HL-60 (cell line): Measurements from ENCODE around the gene PARD3.

Experiments used
- DNase-seq, 2 experiments: peaks; one replicate each; pipeline ENCODE4 v3.0.0-alpha.2; 2010 to 2020; ENCODE audit warnings: low read depth in 1 of 2, low spot score in 1 of 2
- H3K27ac ChIP-seq: fragments of 250-450 bp; sonication (Bioruptor Pico); replicated peaks from 2 replicates; pipeline ENCODE4 v1.5.1; 2020; ENCODE audit warnings: mild to moderate bottlenecking, moderate library complexity
- H3K27me3 ChIP-seq: fragments of 250-450 bp; sonication (Bioruptor Pico); 2 replicates; pipeline ENCODE4 v1.5.1; 2021; ENCODE audit warnings: mild to moderate bottlenecking, moderate library complexity; ENCODE audit not compliant: insufficient read depth, poor library complexity, severe bottlenecking
- H3K4me3 ChIP-seq: replicated peaks from 2 replicates; pipeline ENCODE4 v1.5.1; 2011; ENCODE audit warnings: mild to moderate bottlenecking, control low read depth, low read length; ENCODE audit not compliant: insufficient read depth
- CTCF ChIP-seq: IDR thresholded peaks from one replicate; pipeline ENCODE4 v1.5.1; 2011; ENCODE audit warnings: low read length, control low read depth, inconsistent platforms; ENCODE audit not compliant: insufficient read depth
- GABPA ChIP-seq: IDR thresholded peaks from 2 replicates; pipeline ENCODE4 v1.6.1; 2012; ENCODE audit warnings: low read depth
- POLR2AphosphoS5 ChIP-seq: IDR thresholded peaks from 2 replicates; pipeline ENCODE4 v1.6.1; 2012; ENCODE audit warnings: low read depth
- REST ChIP-seq: IDR thresholded peaks from 2 replicates; pipeline ENCODE4 v1.6.1; 2012; ENCODE audit warnings: low read depth; ENCODE audit not compliant: insufficient replicate concordance
- SPI1 ChIP-seq: IDR thresholded peaks from 2 replicates; pipeline ENCODE4 v1.6.1; 2012; ENCODE audit warnings: low read depth, mild to moderate bottlenecking, borderline replicate concordance

PARD3 gene

GRCh38 chr10:34726862-34727261, 88.2 kb downstream of the PARD3 start:
- DNase-seq, result no peak

GRCh38 chr10:34723750-34724149, 91.3 kb downstream of the PARD3 start:
- no peak for TF ChIP-seq POLR2AphosphoS5
- TF ChIP-seq CTCF, result no peak
- no peak for TF ChIP-seq SPI1
- Histone ChIP-seq H3K4me3 (no peak overlapping the region), H3K27ac (no peak overlapping the region), H3K27me3 (no peaks in the 10 kb centered on the region)
- no peak for DNase-seq

More at GRCh38 chr10:34726862-34727261, 88.2 kb downstream of the PARD3 start:
- Histone ChIP-seq H3K27me3 (no peaks in the 10 kb centered on the region), H3K27ac (no peak overlapping the region), H3K4me3 (no peak overlapping the region)
- TF ChIP-seq REST (no peak), SPI1 (no peak), CTCF (no peak), GABPA (no peak), POLR2AphosphoS5 (no peak)

- no peak for DNase-seq
- no peak overlapping the region for H3K4me3 ChIP-seq
- no peak overlapping the region for H3K27ac ChIP-seq
- TF ChIP-seq POLR2AphosphoS5 (no peak), CTCF (no peak), GABPA (no peak), SPI1 (no peak), REST (no peak)
- no peaks in the 10 kb centered on the region for H3K27me3 ChIP-seq
Observed at GRCh38 chr10:34722404-34722803, 92.7 kb downstream of the PARD3 start.

GRCh38 chr10:34721208-34721840, 93.8 kb downstream of the PARD3 start:
- Histone ChIP-seq H3K27ac (no peak overlapping the region), H3K4me3 (no peak overlapping the region), H3K27me3 (no peaks in the 10 kb centered on the region)
- DNase-seq, result no peak
- no peak for TF ChIP-seq SPI1
- no peak for TF ChIP-seq REST
- no peak for TF ChIP-seq CTCF
- no peak for TF ChIP-seq POLR2AphosphoS5
- no peak for TF ChIP-seq GABPA
